ENCODE measurements around the gene CTPS1.

GRCh38 chr1:40958210-40958609 is 21.3 kb upstream of the CTPS1 start:
- no peak for TF ChIP-seq CTCF (IDR thresholded peaks at IDR 0.05)
- no peak for TF ChIP-seq REST (IDR thresholded peaks at IDR 0.05; ENCODE audit: insufficient read depth in 1 of 2, low read depth in 2 of 2, low read length in 1 of 2)
- TF ChIP-seq POLR2AphosphoS5 (IDR thresholded peaks at IDR 0.05; ENCODE audit: low read depth, low read length), result no peak
- TF ChIP-seq SIN3A (IDR thresholded peaks at IDR 0.05; ENCODE audit: borderline replicate concordance, insufficient read depth, low read depth, low read length), result no peak

Measured in Panc1 (cell line).